NCI-H2227 (cell line): ENCODE results near the gene WWOX.

ENCODE experiments used
- DNase-seq: peaks from one replicate; lab custom pipeline; 2025; ENCODE audit not compliant: unreplicated experiment; lab: John Stamatoyannopoulos, UW

Gene WWOX

GRCh38 chr16:79097166-79097565 is 997.7 kb downstream of the WWOX start:
- no peak for DNase-seq

DNA sequence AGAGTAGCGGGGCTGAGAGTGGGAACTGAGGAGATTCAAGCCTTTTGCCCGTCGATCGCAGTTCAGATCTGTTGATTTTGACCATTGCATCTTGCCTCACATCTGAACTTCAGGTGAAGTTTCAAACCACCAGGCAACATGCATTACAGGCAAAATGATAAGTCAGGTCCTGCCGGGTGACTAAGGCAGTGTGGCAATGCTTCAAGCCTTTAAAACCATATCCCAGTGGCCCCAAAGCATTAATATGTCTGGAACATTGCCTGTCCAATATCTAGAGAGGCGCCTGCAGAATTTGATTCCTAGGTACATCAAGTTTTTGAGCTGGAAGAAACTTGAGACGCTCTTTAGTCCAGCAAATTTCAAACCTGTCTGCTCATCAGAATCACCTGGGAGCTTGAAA is 998.3 kb downstream of the WWOX start:
- no peak for DNase-seq

GRCh38 chr16:79098907-79099306 is 999.5 kb downstream of the WWOX start:
- DNase-seq: no peak

DNA sequence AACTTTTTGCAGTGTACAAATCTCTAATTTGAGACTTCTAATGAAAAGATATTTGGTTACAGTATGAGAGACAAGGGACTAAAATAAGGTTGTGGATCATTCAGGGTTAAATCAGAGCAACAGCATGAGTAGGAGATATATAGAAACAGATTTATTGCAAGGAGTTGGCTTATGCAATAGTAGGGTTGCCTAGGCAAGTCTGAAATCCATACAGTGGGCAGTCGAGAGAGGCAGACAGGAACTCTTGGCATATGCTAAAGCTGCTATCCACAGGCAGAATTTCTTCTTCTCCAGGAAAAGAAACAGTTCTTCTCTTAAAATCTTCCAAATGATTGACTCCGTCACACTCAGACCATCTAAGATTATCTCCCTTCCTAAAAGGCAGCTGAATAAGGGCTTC is 1000.3 kb downstream of the WWOX start:
- no peak for DNase-seq

DNA sequence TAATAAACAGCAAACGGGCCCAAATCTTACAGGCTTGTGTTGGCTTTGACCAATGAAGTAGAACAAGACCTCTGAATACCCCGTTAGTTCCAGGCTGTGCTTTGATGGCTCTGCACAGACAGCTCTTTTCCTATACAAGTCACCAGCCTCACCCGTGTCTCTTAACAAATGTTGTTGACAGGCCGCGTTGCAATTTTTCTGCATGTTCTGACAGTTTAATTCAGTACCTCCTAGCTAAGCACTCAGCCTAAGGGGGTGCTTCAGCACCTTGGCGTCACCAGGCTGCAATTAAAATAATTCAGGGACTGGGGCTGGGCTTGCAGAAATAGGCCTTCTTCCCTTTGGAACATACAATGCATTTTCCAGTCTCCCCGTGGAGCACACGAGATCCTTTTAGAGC is 1001.0 kb downstream of the WWOX start:
- peak; percentile 36 for DNase-seq

GRCh38 chr16:79101491-79101890 is 1002.0 kb downstream of the WWOX start:
- no peak for DNase-seq

- no peak for DNase-seq
Measured at GRCh38 chr16:79104567-79104966, 1005.1 kb downstream of the WWOX start.

DNA sequence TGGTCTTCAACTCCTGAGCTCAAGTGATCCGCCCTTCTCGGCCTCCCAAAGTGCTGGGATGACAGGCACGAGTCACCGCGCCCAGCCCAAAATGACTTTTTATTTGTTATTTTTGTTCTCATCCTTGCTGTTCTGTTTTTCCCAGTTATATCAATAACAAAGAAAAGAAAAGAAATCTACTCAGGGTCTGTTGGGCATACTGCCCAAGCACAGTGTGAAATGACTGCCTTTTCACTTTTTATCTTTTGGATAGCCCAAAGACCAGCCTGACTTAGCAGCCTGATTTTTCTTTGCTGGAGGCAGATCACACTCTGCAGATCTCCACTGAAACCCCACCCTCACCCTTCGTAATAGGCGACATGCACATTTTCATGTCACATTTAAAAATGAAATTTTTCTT is 1007.8 kb downstream of the WWOX start:
- DNase-seq: no peak

- no peak for DNase-seq
Measured at GRCh38 chr16:79109771-79110170, 1010.3 kb downstream of the WWOX start.

- DNase-seq: no peak
Measured at GRCh38 chr16:79110242-79110641, 1010.8 kb downstream of the WWOX start.

DNA sequence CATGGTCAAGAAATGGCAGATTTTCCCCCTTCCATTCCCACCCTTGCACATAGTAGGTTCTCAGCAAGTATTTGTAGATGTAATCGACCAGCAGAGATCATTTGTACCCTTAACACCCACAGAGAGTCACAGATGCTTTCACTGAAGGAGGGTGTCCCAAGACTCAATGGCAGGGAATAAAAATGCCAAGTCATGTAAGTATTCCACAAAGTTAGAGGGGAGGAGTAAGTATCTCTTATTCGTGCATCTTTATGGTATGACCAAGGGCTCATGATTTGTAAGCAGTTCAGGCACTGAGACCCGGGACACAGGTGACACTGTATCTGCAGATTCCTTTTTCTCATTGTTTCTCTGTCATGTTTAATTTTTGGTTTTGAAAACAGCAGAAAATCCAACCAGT is 1011.5 kb downstream of the WWOX start:
- no peak for DNase-seq

DNA sequence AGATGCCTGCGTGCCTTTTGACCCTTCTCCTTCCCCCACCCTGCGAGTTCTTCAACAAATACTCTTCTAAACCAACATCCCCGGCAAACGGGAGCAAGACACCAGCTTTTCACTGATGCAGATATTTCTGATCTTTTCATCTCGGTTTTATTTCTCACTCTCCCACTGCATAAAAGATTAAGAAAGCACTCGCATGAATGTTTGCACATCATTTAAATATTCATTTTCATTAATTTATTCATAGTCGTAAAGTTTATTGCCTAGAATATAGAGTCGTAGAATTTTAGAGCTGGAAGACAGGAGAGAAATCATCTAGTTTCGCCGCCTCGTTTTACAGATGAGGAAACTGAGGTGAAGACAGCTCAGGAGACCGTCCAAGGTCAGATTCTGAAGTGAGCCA is 1013.0 kb downstream of the WWOX start:
- DNase-seq: no peak

DNA sequence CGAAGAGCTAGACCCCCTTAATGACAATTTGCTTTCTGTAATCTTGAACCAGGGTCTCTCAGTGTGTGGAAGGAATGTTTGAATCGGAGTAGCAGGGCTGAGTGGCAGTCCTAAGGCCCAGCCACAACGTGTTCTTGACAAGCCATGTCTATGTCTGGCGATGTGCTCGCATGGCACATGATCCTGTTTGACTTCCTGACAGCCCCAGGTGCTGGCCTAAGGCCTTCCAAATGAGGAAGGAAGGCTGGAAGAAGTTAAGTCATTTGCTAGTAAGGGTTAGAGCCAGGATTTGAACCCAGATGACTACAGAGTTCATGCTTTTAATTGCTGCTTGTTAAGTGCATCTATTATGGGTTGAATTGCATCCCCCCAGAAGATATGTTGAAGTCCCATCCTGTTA is 1014.4 kb downstream of the WWOX start:
- DNase-seq: no peak

DNA sequence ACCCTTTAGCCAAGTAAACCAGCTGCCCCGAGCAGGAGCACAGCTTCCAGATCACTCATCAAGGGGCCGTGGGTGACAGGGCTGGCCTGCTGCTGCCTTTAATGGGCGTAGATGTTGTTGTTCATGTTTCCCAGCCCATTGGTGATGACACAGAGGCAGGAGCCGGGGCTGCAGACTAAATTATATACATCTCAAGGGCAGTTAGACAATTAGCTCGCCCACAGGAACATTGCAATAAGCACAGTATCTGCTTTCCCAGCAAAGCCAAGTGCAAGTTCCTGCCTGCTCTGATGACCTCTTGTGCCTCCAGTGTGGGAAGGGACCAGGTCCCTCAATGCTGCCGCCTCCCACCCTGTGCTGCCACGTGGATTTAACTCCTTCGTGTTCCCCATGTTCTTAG is 1015.3 kb downstream of the WWOX start:
- peak; percentile 62 for DNase-seq

GRCh38 chr16:79121906-79122305 is 1022.5 kb downstream of the WWOX start:
- no peak for DNase-seq

- DNase-seq: no peak
Measured at GRCh38 chr16:79122343-79122742, 1022.9 kb downstream of the WWOX start.

DNA sequence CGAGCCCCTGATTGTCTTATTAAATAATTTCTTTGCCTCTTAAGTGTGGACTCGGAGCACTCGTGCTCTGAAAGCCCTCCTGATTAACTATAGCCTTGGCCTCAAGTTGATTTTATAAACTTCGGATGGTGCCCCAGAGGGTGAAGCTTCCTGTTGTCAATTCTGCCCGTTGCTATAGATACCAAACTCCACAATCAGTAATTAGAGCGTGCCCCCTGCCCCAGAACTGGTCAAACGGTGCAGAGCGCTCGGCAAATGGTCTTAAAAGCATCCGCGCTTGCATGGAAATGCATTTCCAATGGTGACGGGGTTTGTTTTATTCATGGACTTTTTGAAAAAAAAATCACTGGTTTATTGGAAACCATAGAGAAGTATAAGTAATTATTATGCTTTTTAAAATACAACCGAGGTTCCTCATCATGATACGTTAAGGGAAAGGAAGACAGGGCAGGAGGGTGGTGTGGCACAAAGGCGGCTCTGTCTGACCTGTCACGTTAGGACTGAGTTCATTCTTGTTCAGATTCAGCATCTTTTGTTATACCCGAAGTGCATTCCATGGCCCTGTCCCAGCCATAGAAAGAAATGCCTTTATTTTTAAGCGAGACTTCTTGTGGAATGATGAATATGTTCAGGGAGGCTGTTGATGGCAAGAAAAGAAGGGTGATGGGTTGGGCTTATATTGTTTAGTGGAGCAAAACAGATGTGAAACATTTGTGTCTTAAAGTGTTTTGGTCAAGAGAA is 1024.7 kb downstream of the WWOX start:
- peak; percentile 76 for DNase-seq

DNA sequence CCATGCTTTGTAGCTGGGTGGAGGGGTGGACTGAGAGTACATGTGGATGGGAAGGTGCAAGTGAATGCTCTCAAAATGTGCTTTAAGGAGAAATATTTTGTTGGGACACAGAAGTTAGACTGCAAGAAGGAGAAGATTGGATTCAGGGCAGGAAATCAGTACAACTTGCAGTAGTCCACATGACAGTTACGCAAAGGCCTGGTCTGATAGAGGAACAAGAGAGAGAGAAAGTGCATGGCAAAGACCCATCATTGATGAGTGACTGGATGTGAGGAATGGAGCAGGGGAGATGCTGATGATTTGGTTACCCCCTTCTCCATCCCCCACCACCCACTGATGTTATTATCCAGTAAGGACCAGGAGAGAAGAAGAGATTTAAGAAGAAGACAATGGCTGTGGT is 1028.3 kb downstream of the WWOX start:
- no peak for DNase-seq

DNA sequence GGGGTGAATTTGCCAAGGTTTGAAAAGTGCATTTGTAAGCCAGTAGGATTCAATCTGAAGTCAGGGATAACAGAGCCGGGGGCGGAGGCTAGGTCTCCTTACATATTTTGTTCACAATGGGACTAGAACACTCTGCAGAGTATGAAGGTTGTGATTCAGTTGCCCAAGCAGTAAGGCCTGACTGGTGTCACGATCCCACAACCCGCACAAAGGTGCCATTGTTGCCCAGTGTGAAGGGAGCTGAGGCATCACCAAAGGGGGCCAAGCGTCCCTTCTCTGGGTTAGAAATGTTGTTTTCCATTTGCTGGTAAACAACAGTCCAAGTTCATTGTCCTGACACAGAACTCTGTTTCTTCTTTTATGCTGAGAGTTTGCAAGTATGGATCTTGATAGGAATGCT is 1029.3 kb downstream of the WWOX start:
- no peak for DNase-seq

DNA sequence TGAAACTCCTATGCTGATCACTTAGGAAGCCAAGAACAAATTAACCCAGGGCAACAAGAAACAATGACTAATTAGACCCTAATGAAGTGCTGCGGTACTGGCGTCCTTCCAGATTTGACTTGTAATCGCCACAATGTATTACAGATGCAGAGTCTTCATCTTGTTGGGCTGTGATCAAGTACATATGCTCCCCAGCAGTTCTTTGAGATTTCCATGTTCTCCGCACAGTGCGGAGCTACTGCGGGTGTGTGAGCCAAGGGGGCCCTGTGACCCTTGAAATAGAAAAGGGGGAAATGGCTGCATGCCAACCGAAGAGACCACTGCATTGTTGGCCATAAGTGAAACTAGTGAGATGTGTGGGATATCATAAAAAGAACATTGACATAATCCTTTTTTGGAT is 1031.2 kb downstream of the WWOX start:
- no peak for DNase-seq

GRCh38 chr16:79131321-79132075 is 1032.0 kb downstream of the WWOX start:
- DNase-seq: no peak

GRCh38 chr16:79132701-79133100 is 1033.2 kb downstream of the WWOX start:
- no peak for DNase-seq

GRCh38 chr16:79134300-79134699 is 1034.8 kb downstream of the WWOX start:
- DNase-seq: no peak
